Endodermal cell (in vitro differentiated cells): ENCODE data around the gene SRP14. TPM values are rescaled to one million over a fixed set of nuclear protein-coding genes. Genes with fewer than 3 reads are reported as not detected.

Experiments
- DNase-seq: peaks from one replicate; pipeline ENCODE4 v3.0.0-alpha.2; 2017
- H3K27ac ChIP-seq: 2 replicates; pipeline ENCODE4 v1.5.1; 2013; ENCODE audit warnings: mild to moderate bottlenecking, low read depth, low read length, moderate library complexity
- H3K27me3 ChIP-seq: 2 replicates; pipeline ENCODE4 v1.6.1; 2013; ENCODE audit warnings: mild to moderate bottlenecking, low read length, moderate library complexity; ENCODE audit not compliant: insufficient read depth, control insufficient read depth, poor library complexity, severe bottlenecking
- H3K36me3 ChIP-seq: 2 replicates; pipeline ENCODE4 v1.7.0; 2013; ENCODE audit warnings: mild to moderate bottlenecking, low read length, moderate library complexity; ENCODE audit not compliant: control insufficient read depth, insufficient read depth
- H3K4me1 ChIP-seq: one replicate; pipeline ENCODE4 v1.7.0; 2013; ENCODE audit warnings: low read length; ENCODE audit not compliant: control insufficient read depth, insufficient read depth
- H3K4me3 ChIP-seq: 2 replicates; pipeline ENCODE4 v1.5.1; 2013; ENCODE audit warnings: mild to moderate bottlenecking, low read length, moderate library complexity
- H3K9ac ChIP-seq: 2 replicates; pipeline ENCODE4 v1.6.1; 2013; ENCODE audit warnings: mild to moderate bottlenecking, low read length, moderate library complexity; ENCODE audit not compliant: poor library complexity, severe bottlenecking; ENCODE audit errors: extremely low read depth
- H3K9me3 ChIP-seq: 2 replicates; pipeline ENCODE4 v1.6.1; 2013; ENCODE audit warnings: mild to moderate bottlenecking, low read length, moderate library complexity; ENCODE audit not compliant: control insufficient read depth
- H3K27ac Mint-ChIP-seq: 2 replicates; pipeline ENCODE4 v1.8.0; 2020; ENCODE audit warnings: mixed read lengths
- H3K27me3 Mint-ChIP-seq: 2 replicates; pipeline ENCODE4 v1.8.0; 2021; ENCODE audit warnings: mild to moderate bottlenecking, mixed read lengths; ENCODE audit not compliant: insufficient read depth
- H3K36me3 Mint-ChIP-seq: 2 replicates; pipeline ENCODE4 v1.8.0; 2020; ENCODE audit warnings: low read depth, mixed read lengths
- H3K4me1 Mint-ChIP-seq: 2 replicates; pipeline ENCODE4 v1.8.0; 2020; ENCODE audit warnings: mixed read lengths
- H3K4me3 Mint-ChIP-seq: 2 replicates; pipeline ENCODE4 v1.8.0; 2020; ENCODE audit warnings: mild to moderate bottlenecking, moderate library complexity, mixed read lengths
- H3K9me3 Mint-ChIP-seq: 2 replicates; pipeline ENCODE4 v1.8.0; 2020; ENCODE audit warnings: mild to moderate bottlenecking, mixed read lengths
- CTCF ChIP-seq: fragments of 200-600 bp; sonication (generic); conservative IDR thresholded peaks from 2 replicates; pipeline ENCODE4 v1.5.0; 2021; ENCODE audit warnings: antibody characterized with exemption, mild to moderate bottlenecking
- WGBS, 2 experiments: methylation state at CpG; one replicate each; pipeline versions ENCODE4 v1.1.5 to v1.1.7; 2013; ENCODE audit warnings: missing lambda C conversion rate in 2 of 2, mixed read lengths in 1 of 2; ENCODE audit not compliant: insufficient coverage in 1 of 2, insufficient read length in 1 of 2; 5-methylcytosine and 5-hydroxymethylcytosine counted together
- total RNA-seq, 2 donors: library from RNA; stranded (reverse); fragmentation: NEBNext Ultra II Directional in 1 of 2; extraction: Animal tissue kit (Norgen Biotek cat#: 25700) in 1 of 2; gene quantifications; 2 replicates in 1 of 2; 3 replicates in 1 of 2; pipeline ENCODE4 v1.2.1, GENCODE V29; 2021

SRP14 gene
- total RNA-seq, 2 donors from 2014 or later: 237 to 293 TPM

- no peaks in the 10 kb centered on the region for H3K4me1 ChIP-seq
- peak; percentile 62 for DNase-seq
- Mint-ChIP-seq H3K36me3 (no peaks in the 10 kb centered on the region), H3K4me1 (peaks cover 16% of the 10 kb centered on the region), H3K9me3 (no peaks in the 10 kb centered on the region), H3K4me3 (no peak overlapping the region), H3K27ac (peak overlapping the region; percentile 14), H3K27me3 (no peaks in the 10 kb centered on the region)
- peak; percentile 68 for TF ChIP-seq CTCF
- H3K4me3 ChIP-seq: no peak overlapping the region
- H3K9ac ChIP-seq: no peak overlapping the region
- no peaks in the 10 kb centered on the region for H3K9me3 ChIP-seq
- no peaks in the 10 kb centered on the region for H3K27me3 ChIP-seq
- H3K27ac ChIP-seq: no peak overlapping the region
- 76 to 79% methylated on average over 11 to 12 of the region's 12 CpGs for WGBS, 2 experiments
- no peaks in the 10 kb centered on the region for H3K36me3 ChIP-seq
Measured at GRCh38 chr15:40053079-40053830, 14.3 kb upstream of the SRP14 start.

- H3K27ac Mint-ChIP-seq: no peak overlapping the region
Measured at GRCh38 chr15:40052604-40053003, 13.6 kb upstream of the SRP14 start.

GRCh38 chr15:40051616-40052415 is 12.8 kb upstream of the SRP14 start:
- no peak for TF ChIP-seq CTCF
- Histone ChIP-seq H3K27me3 (no peaks in the 10 kb centered on the region), H3K9ac (no peak overlapping the region), H3K4me3 (no peak overlapping the region), H3K4me1 (no peaks in the 10 kb centered on the region), H3K9me3 (no peaks in the 10 kb centered on the region), H3K27ac (no peak overlapping the region), H3K36me3 (no peaks in the 10 kb centered on the region)
- DNase-seq: no peak
- Mint-ChIP-seq H3K36me3 (no peaks in the 10 kb centered on the region), H3K4me1 (peaks cover 17% of the 10 kb centered on the region), H3K4me3 (no peak overlapping the region), H3K27ac (no peak overlapping the region), H3K27me3 (no peaks in the 10 kb centered on the region), H3K9me3 (no peaks in the 10 kb centered on the region)
- WGBS, 2 experiments: 84 to 93% methylated on average over 7 to 11 of the region's 11 CpGs

More at GRCh38 chr15:40052604-40053003, 13.6 kb upstream of the SRP14 start:
- Histone ChIP-seq H3K9ac (no peak overlapping the region), H3K9me3 (no peaks in the 10 kb centered on the region), H3K36me3 (no peaks in the 10 kb centered on the region), H3K27me3 (no peaks in the 10 kb centered on the region), H3K4me3 (no peak overlapping the region), H3K27ac (no peak overlapping the region), H3K4me1 (no peaks in the 10 kb centered on the region)
- Mint-ChIP-seq H3K9me3 (no peaks in the 10 kb centered on the region), H3K27me3 (no peaks in the 10 kb centered on the region), H3K36me3 (no peaks in the 10 kb centered on the region), H3K4me1 (peaks cover 14% of the 10 kb centered on the region), H3K4me3 (no peak overlapping the region)
- 91 to 100% methylated on average over 1 to 6 of the region's 6 CpGs for WGBS, 2 experiments
- TF ChIP-seq CTCF: no peak
- no peak for DNase-seq
